Measurements from ENCODE around the gene KAZN.

Gene KAZN

DNA sequence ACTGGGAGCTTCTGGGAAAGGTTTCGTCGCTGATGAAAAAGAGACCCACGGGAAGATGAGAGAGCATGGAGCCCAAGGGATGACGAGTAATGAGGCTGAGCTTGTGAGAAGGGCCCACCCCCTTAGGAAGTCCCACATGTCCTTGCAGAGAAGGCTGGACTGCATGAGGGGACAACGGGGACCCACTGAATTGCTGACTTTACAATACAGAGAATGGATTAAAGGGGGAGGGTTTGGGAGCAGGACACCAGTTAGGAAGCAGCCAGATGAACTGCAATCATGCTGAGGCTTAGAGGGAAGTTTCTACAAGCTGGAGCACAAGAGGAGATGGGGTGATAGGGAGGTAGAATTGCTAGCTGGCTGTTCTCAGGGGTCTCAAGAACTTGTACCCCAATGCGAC lies 549.5 kb downstream of the KAZN start:
- DNase-seq (ENCODE audit: low spot score), result no peak

GRCh38 chr1:15148475-15148874 lies 550.0 kb downstream of the KAZN start:
- DNase-seq (ENCODE audit: low spot score), result no peak

DNA sequence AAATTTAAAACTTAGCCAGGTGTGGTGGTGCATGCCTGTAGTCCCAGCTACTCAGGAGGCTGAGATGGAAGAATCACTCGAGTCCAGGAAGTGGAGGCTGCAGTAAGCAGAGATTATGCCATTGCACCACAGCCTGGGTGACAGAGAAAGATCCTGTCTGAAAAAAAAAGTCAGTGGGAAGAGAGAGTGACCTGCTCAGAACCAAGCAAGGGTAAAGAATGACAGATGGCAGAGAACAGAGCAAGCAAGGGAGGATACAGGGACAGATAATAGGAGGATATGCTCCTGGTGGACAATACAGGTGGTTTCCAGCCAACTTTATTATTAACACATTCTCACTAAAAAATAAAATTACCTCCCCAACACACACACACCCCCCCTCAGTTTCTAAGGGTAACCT lies 550.5 kb downstream of the KAZN start:
- no peak for DNase-seq (ENCODE audit: low spot score)

- DNase-seq (ENCODE audit: low spot score), result no peak
Measured at GRCh38 chr1:15150376-15150775, 551.9 kb downstream of the KAZN start.

- DNase-seq (ENCODE audit: low spot score), result no peak
Measured at GRCh38 chr1:15151377-15151806, 552.9 kb downstream of the KAZN start.

- no peak for DNase-seq (ENCODE audit: low spot score)
Measured at GRCh38 chr1:15151871-15152270, 553.4 kb downstream of the KAZN start.

DNA sequence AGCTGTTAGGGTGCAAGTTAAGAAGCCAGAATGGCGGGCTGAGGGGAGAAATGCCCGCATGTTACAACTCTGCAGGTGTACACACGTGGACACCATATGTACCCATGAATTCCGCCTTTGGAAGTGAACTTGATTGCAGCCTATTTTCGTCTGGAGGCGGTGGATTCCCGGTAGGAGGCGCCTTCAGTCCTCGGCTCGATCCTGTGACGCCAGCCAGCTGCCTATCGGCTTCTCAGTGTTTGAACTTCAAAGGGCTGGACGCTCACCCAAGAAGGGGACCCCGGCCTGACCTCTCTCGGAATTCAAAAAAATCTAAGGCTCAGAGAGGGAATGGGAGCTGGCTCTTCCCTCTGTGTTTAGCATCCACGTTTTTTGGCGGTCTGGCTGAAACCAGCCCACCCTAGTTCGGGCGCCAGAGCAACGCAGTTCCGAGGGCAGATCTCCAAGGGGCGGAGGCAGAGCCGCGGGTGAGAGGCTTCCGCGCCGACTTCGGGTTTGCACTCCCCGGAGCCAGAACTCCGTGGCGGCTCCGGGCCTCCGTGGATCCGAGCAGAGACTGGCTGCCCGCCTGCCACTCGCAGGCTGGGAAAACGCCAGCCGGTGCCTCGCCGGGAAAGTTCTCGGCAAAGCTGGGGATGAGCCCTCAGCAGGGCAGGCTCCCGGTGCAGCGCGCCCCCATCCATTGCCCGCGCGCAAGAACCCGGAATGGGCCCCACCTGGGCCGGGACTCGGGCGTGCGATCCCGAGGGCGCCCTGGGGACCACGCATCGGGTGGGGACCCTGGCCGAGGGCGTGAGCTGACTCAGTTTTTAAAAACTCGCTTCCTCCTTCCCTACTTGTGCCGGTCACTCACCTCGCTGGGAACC lies 554.1 kb downstream of the KAZN start:
- DNase-seq (ENCODE audit: low spot score), result no peak

DNA sequence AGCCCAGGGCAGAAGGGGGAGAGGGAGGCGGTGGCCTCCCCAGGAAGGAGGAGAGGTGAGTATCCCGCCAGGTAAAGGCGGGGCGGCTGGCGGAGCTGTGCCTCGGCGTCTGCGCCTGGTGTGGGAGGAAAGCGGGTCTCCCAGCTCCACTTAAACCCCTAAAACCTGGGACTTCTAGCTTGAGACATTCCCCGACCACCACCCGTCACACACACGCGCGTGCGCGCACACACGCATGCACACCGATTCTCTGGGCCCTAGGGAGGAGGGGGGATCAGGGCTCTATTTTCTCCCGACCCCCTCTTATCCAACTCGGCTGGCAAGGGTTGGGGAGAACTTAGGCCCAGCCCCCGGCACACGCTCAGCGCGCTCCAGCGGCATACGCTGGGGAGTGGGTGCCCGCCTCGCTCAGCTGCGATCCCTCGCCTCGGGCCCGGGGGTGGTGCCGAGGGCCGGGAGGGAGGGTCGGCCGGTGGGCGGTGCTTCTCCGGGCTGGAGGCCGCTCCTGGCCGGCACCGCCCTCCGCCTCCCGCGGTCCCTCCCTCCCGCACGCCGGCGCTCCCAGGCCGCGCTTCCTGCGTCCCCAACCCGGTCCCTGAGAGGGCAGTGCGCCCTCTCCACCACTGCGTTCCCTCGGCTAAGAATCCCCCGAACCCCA lies 554.8 kb downstream of the KAZN start, which contains the start of gene TMEM51:
Gene TMEM51, plus strand, starts transcription at position 564 of the 658 bp plus-strand sequence. CDS start 61,341 bp downstream, outside the sequence.
- DNase-seq (ENCODE audit: low spot score), result no peak

DNA sequence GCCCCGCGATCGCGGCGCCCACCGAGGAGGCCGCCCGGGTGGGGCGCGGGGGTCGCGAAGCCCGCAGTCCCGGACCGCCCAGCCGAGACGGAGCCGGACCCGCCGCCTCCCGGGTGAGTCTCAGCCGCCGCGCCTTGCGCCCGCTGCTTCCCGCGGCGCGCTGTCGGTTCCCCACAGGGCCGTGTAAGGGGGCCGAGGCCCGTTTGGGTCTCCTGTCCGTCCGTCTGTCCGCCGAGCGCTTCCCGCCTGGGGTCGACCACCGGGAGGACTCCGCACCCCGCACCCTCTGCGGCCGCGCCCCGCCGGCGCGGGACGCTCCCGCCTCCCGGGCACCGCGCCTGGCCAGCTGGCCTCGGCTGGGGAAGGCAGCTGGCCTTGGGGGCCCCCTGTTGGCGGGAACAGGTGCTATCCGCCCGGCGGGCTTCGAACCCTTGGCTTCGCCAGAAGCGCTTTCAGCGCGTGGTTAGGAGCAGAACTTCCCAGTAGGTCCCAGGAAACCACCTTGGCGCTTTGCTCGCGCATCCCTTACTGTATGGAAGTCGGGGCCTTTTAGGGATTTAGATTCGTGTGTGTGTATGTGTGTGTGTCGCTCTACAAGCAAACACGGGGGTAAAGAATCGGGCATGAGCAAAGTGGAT lies 555.5 kb downstream of the KAZN start:
- no peak for DNase-seq (ENCODE audit: low spot score)

GRCh38 chr1:15154480-15155036 lies 556.1 kb downstream of the KAZN start:
- DNase-seq (ENCODE audit: low spot score), result no peak

- DNase-seq (ENCODE audit: low spot score), result no peak
Measured at GRCh38 chr1:15155191-15155590, 556.7 kb downstream of the KAZN start.

DNA sequence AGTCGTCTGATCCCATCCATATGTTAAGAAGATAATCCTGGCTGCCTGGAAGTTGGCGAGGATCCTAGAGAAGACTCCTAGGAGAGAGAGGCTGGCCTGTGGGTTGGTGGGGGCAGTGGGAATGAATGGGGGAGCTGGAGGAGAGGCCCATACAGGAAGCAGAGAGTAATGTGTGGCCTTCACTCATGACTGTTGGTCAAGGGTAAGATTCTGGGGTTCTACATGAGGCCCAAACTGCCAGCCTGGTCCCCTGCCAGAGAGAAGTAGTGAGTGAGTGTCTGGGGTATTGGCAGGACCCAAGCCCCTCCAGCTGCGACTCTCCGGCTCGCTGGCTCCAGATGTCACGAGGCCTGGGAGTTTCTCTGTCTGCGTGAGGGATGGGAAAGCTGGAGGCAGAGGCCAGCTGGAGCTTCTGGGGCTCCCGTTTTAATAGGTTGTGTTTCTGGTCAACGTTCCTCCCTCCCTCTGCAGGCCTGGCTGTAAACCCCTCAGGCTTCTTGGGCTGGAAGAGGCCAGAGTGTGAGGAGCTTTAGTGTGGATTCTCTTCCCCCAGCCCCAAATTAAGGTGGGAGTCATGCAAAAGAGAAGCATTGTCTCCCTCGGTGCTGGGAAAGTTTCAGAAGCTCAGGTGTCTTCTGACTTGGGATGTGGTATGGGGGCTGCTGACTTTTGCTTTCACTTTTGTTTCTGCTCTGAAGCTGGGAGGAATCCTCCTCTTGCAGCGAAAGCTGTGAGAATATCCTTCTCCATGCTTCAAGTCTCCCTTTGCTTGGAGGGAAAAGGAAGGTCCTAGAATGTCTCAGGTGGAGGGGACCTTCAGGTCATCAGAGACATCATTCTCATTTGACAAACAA lies 557.6 kb downstream of the KAZN start:
- no peak for DNase-seq (ENCODE audit: low spot score)

DNA sequence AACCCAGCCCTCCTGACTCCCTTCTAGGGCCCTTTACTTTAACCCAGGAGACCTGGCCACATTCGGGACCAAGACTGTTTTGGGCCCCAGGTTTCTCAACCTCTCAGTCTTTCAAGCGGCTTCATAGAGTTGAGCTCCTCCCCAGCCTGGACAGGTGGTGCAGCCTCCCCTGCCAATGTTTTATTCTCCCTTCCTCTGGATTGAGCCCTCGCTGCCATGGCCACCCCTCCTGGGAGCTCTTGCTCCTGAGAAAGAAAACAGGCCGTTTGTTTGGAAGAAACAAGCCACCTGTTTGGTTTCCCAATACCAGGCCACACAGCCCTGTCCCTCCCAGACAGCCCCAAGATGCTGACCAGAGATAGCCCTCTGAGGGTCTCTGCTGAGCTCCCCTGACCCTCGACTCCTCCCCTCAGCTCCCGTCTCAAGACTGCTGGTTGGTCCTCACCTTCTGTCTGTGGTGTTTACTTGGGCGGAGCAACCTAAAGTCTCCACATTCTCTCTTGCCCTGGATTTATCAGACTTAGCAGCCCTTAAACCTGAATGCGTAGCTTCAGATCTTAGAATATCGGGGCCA lies 558.4 kb downstream of the KAZN start:
- no peak for DNase-seq (ENCODE audit: low spot score)

GRCh38 chr1:15157524-15158399 lies 559.3 kb downstream of the KAZN start:
- no peak for DNase-seq (ENCODE audit: low spot score)

GRCh38 chr1:15158506-15159165 lies 560.2 kb downstream of the KAZN start:
- no peak for DNase-seq (ENCODE audit: low spot score)

DNA sequence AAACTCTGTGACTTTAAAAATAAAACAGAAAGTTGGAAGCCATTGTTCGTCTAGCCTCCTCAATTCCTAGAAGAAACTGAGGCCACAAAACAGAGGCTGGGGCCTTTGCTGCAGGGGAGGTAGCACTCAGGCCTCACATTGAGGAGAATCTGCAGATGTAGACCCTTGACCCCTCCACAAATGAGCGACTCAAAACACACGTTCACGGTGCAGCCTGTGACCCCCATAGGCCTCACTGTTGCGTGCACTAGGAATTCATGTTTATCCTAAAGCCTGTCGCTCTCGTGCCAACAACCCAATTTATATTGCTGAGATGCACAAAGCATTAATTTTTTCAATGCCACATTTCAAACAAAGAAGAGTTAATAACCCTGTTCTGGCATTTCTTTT lies 560.7 kb downstream of the KAZN start:
- no peak for DNase-seq (ENCODE audit: low spot score)

- DNase-seq (ENCODE audit: low spot score), result no peak
Measured at GRCh38 chr1:15160626-15161025, 562.1 kb downstream of the KAZN start.

GRCh38 chr1:15167386-15167785 lies 568.9 kb downstream of the KAZN start:
- no peak for DNase-seq (ENCODE audit: low spot score)
